Body of pancreas (tissue), 4 donors: Measurements from ENCODE around the gene CTTNBP2NL. TPM values are rescaled to one million over a fixed set of nuclear protein-coding genes. Genes with fewer than 3 reads are reported as not detected.
"Not testable (repeated sequence)": the region's sequence is repeated elsewhere in the genome, so short reads cannot be mapped to it uniquely, and the experiment has no call there.

Source experiments
- ATAC-seq: fragments of 150-250 bp; one replicate; pipeline ENCODE4 v1.9.1; 2016
- DNase-seq, 4 donors: peaks; one replicate each; pipeline ENCODE4 v3.0.0-alpha.2; 2019
- H3K27ac ChIP-seq, 4 donors: fragments of 200-600 bp; sonication (generic); 1 replicate in 3 of 4; 2 replicates in 1 of 4; pipeline versions ENCODE4 v1.5.1 to v1.6.1; 2016 to 2019; ENCODE audit warnings: mild to moderate bottlenecking in 1 of 4, mixed read lengths in 1 of 4, moderate library complexity in 1 of 4
- H3K27me3 ChIP-seq, 2 donors: fragments of 200-600 bp; sonication (generic); one replicate each; pipeline ENCODE4 v1.6.0; 2016; ENCODE audit warnings: mild to moderate bottlenecking in 1 of 2
- H3K36me3 ChIP-seq, 2 donors: fragments of 200-600 bp; sonication (generic); replicated peaks in 1 of 2; 2 replicates each; pipeline ENCODE4 v1.5.1; 2016; ENCODE audit warnings: low read depth in 2 of 2; ENCODE audit not compliant: insufficient read depth in 1 of 2
- H3K4me1 ChIP-seq: fragments of 200-600 bp; sonication (generic); one replicate; pipeline ENCODE4 v1.6.0; 2016
- H3K4me3 ChIP-seq, 2 donors: fragments of 200-600 bp; sonication (generic); 1 replicate in 1 of 2; 2 replicates in 1 of 2; pipeline ENCODE4 v1.5.1; 2016 to 2019
- H3K9me3 ChIP-seq, 3 donors: fragments of 200-600 bp; sonication (generic); 1 replicate in 2 of 3; 2 replicates in 1 of 3; pipeline ENCODE4 v1.5.1; 2016
- POLR2A ChIP-seq, 3 donors: fragments of 450-650 bp; IDR thresholded peaks; one replicate each; pipeline ENCODE4 v1.6.1; 2016; ENCODE audit warnings: antibody characterized with exemption in 3 of 3, mild to moderate bottlenecking in 2 of 3
- WGBS, 2 donors: methylation state at CpG; one replicate each; pipeline ENCODE4 v1.1.5; 2017; 5-methylcytosine and 5-hydroxymethylcytosine counted together
- intact Hi-C: fragments of 100-400 bp; cut with DNase I; formaldehyde crosslinking; loops from one replicate; pipeline ENCODE4 v1.15.1; 2023
- total RNA-seq, 2 donors: library from RNA; depleted of rRNA; stranded (reverse); fragments of >200 nt; gene quantifications; one replicate each; pipeline ENCODE4 v1.1.0, GENCODE V29; 2016
- TF ChIP-seq, protein P1 (sequence below), 7 experiments: fragments of 450-650 bp in 4 of 7; fragments of 200-600 bp in 3 of 7; sonication (generic) in 3 of 7; IDR thresholded peaks; one replicate each; pipeline ENCODE4 v1.5.1; 2016 to 2019; ENCODE audit warnings: antibody characterized with exemption in 7 of 7

The CTTNBP2NL gene
- total RNA-seq, 2 donors from 2014 or later = 8.6 to 15.2 TPM

DNA sequence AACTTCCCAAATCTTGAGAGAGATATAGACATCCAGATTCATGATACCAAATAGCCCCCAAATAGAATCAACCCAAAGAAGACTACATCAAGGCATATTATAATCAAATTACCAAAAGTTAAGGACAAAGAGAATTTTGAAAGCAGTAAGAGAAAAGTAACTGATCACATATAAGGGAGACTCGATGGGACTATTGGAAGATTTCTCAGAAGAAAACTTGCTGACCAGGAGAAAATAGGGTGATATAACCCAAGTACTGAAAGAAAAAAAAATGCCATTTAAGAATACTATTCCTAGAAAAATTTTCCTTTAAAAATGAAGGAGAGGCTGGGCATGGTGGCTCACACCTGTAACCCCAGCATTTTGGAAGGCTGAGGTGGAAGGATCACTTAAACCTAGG, 82.3 kb downstream of the CTTNBP2NL start:
- H3K27me3 ChIP-seq = no peaks in the 10 kb centered on the region
- intact Hi-C loops = no loop called here
- no peak for DNase-seq
- no peak for ATAC-seq
- no peak overlapping the region for H3K4me3 ChIP-seq
- no peaks in the 10 kb centered on the region for H3K4me1 ChIP-seq
- no peaks in the 10 kb centered on the region for H3K36me3 ChIP-seq
- TF ChIP-seq, protein P1, sequence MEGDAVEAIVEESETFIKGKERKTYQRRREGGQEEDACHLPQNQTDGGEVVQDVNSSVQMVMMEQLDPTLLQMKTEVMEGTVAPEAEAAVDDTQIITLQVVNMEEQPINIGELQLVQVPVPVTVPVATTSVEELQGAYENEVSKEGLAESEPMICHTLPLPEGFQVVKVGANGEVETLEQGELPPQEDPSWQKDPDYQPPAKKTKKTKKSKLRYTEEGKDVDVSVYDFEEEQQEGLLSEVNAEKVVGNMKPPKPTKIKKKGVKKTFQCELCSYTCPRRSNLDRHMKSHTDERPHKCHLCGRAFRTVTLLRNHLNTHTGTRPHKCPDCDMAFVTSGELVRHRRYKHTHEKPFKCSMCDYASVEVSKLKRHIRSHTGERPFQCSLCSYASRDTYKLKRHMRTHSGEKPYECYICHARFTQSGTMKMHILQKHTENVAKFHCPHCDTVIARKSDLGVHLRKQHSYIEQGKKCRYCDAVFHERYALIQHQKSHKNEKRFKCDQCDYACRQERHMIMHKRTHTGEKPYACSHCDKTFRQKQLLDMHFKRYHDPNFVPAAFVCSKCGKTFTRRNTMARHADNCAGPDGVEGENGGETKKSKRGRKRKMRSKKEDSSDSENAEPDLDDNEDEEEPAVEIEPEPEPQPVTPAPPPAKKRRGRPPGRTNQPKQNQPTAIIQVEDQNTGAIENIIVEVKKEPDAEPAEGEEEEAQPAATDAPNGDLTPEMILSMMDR (IDR thresholded peaks at IDR 0.05) = no peak
- TF ChIP-seq POLR2A (IDR thresholded peaks at IDR 0.05) = no peak
- no peak overlapping the region for H3K27ac ChIP-seq
- 79 to 89% methylated on average over 1 of the region's 1 CpG for WGBS, 2 donors
- H3K9me3 ChIP-seq = peaks cover 0 to 7% (median 0%) of the 10 kb centered on the region in 3 donors

DNA sequence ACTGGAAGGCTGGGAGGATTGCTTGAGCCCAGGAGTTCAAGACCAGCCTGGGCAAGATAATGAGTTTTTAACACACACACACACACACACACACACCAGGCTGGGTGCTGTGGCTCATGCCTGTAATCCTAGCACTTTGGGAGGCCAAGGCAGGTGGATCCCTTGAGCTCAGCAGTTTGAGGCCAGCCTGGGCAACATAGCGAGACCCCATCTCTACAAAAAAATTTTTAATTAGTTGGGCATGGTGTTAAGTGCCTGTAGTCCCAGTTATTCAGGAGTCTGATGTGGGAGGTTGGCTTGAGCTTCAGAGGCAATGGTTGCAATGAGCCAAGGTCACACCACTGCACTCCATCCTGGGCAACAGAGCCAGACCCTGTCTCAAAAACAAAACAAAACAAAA, 90.0 kb downstream of the CTTNBP2NL start:
- H3K4me1 ChIP-seq, ATAC-seq, DNase-seq, H3K4me3 ChIP-seq, intact Hi-C loops, H3K27ac ChIP-seq, H3K27me3 ChIP-seq, H3K9me3 ChIP-seq, H3K36me3 ChIP-seq: not testable (repeated sequence)
- 100% methylated on average over 1 of the region's 1 CpG for WGBS, 2 donors

DNA sequence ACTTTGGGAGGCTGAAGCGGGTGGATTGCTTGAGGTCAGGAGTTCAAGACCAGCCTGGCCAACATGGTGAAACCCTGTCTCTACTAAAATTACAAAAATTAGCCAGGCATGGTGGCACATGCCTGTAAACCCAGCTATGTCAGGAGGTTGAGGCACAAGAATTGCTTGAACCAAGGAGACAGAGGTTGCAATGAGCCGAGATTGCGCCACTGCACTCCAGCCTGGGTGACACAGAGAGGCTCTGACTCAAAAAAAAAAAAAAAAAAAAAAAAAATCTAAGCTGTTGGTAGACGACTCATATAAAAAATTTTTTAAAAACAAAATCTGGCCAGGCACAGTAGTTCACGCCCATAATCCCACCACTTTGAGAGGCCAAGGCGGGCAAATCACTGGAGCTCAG, 91.7 kb downstream of the CTTNBP2NL start:
- H3K9me3 ChIP-seq, H3K4me1 ChIP-seq, DNase-seq, intact Hi-C loops, H3K27ac ChIP-seq, H3K36me3 ChIP-seq, H3K4me3 ChIP-seq, ATAC-seq, H3K27me3 ChIP-seq: not testable (repeated sequence)
- WGBS, 2 donors = 84 to 87% methylated on average over 6 of the region's 6 CpGs

DNA sequence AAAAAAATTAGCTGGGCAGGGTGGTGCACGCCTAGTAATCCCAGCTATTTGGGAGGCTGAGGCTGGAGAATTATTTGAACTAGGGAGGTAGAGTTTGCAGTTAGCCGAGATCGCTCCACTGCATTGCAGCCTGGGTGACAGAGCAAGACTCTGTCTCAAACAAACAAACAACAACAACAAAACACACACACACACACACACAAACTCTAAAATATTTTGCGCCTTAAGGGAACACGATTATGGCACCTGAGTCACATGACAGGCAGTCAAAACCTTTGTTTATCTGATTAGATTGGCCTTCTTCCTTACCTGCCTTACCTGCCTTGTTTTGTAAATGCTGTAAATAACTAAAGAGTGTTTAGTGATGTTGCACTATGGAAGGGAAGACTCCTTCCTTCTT, 92.1 kb downstream of the CTTNBP2NL start:
- intact Hi-C loops = no loop called here
- no peak for TF ChIP-seq POLR2A (IDR thresholded peaks at IDR 0.05)
- TF ChIP-seq, protein P1 (IDR thresholded peaks at IDR 0.05) = no peak
- no peaks in the 10 kb centered on the region for H3K9me3 ChIP-seq
- 83 to 84% methylated on average over 5 of the region's 5 CpGs for WGBS, 2 donors
- no peaks in the 10 kb centered on the region for H3K27me3 ChIP-seq
- H3K4me1 ChIP-seq = no peaks in the 10 kb centered on the region
- no peak for ATAC-seq
- DNase-seq = no peak
- H3K36me3 ChIP-seq = no peaks in the 10 kb centered on the region
- no peak overlapping the region for H3K27ac ChIP-seq
- no peak overlapping the region for H3K4me3 ChIP-seq

DNA sequence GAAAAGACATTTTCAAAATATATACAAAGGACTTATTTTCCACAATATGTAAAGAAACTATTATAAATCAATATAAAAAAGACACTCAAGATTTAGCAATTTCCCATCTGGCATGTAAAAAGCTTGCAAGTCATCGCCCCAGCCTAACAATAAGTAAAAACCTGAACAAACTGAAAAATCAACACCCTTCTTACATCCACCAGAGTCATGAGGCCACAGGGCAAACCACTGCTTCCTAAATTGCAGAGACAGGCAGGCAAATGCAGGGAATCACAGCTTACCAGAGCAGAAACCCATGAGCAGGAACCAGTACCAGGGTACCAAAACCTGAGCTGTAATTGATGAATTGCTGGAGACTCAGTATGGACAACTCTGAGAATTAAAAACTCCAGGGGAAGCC, 96.1 kb downstream of the CTTNBP2NL start:
- DNase-seq (no peak), ATAC-seq (no peak)
- intact Hi-C loops = no loop called here
- no peaks in the 10 kb centered on the region for H3K4me1 ChIP-seq
- 61 to 92% methylated on average over 1 of the region's 1 CpG for WGBS, 2 donors
- H3K9me3 ChIP-seq = no peaks in the 10 kb centered on the region
- H3K27ac ChIP-seq = no peak overlapping the region
- no peak for TF ChIP-seq POLR2A (IDR thresholded peaks at IDR 0.05)
- TF ChIP-seq, protein P1 (IDR thresholded peaks at IDR 0.05) = no peak
- H3K4me3 ChIP-seq = no peak overlapping the region
- no peaks in the 10 kb centered on the region for H3K27me3 ChIP-seq
- H3K36me3 ChIP-seq = no peaks in the 10 kb centered on the region

DNA sequence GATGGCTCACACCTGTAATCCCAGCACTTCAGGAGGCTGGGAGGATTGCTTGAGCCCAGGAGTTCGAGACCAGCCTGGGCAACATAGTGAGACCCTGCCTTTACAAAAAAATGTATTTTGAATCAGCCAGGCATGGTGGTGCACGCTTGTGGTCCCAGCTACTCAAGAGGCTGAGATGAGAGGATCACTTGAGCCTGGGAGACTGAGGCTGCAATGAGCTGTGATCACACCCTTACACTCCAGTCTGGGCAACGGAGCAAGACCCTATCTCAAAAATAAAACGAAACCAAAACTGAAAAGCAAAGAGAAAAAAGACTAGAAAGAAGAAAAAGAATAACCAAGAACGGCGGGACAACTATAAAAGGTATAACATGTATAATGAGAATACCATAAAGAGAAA, 97.3 kb downstream of the CTTNBP2NL start:
- intact Hi-C loops = no loop called here
- ATAC-seq (no peak), DNase-seq (no peak)
- no peaks in the 10 kb centered on the region for H3K36me3 ChIP-seq
- no peaks in the 10 kb centered on the region for H3K4me1 ChIP-seq
- no peaks in the 10 kb centered on the region for H3K9me3 ChIP-seq
- H3K27me3 ChIP-seq = no peaks in the 10 kb centered on the region
- WGBS, 2 donors = 68 to 75% methylated on average over 6 of the region's 6 CpGs
- TF ChIP-seq, protein P1 (IDR thresholded peaks at IDR 0.05) = no peak
- TF ChIP-seq POLR2A (IDR thresholded peaks at IDR 0.05) = no peak
- H3K4me3 ChIP-seq = no peak overlapping the region
- no peak overlapping the region for H3K27ac ChIP-seq
